Ovary (tissue), 9 donors: ENCODE results near the gene OR8B8. TPM values are rescaled to one million over a fixed set of nuclear protein-coding genes. Genes with fewer than 3 reads are reported as not detected.

Experiments used
- DNase-seq, 5 donors: peaks; one replicate each; pipeline ENCODE4 v3.0.0-alpha.2; 2019 to 2020
- H3K27ac ChIP-seq, 2 donors: fragments of 200-600 bp; one replicate each; pipeline versions ENCODE4 v1.5.1 to v1.8.0; 2019 to 2022
- H3K27me3 ChIP-seq: fragments of 200-600 bp; one replicate; pipeline ENCODE4 v1.8.0; 2022
- H3K36me3 ChIP-seq: fragments of 200-600 bp; sonication (generic); one replicate; pipeline ENCODE4 v1.5.1; 2019
- H3K4me1 ChIP-seq: one replicate; pipeline ENCODE4 v1.8.1; 2013; ENCODE audit warnings: mild to moderate bottlenecking, moderate library complexity; ENCODE audit not compliant: insufficient read depth
- H3K4me3 ChIP-seq: fragments of 200-600 bp; sonication (generic); one replicate; pipeline ENCODE4 v1.5.1; 2017
- H3K9me3 ChIP-seq, 2 donors: fragments of 200-600 bp in 1 of 2; sonication (generic) in 1 of 2; one replicate each; pipeline versions ENCODE4 v1.5.1 to v1.8.1; 2013 to 2019; ENCODE audit warnings: mild to moderate bottlenecking in 1 of 2, moderate library complexity in 1 of 2
- CTCF ChIP-seq, 3 donors: fragments of 450-650 bp in 2 of 3; fragments of 200-600 bp in 1 of 3; IDR thresholded peaks; one replicate each; pipeline versions ENCODE4 v1.5.1 to v1.8.0; 2016 to 2022; ENCODE audit warnings: antibody characterized with exemption in 3 of 3, mild to moderate bottlenecking in 1 of 3
- EP300 ChIP-seq: sonication (generic); formaldehyde crosslinking; IDR thresholded peaks from one replicate; pipeline ENCODE4 v1.6.1; 2017; ENCODE audit warnings: antibody characterized with exemption
- POLR2A ChIP-seq: fragments of 450-650 bp; IDR thresholded peaks from one replicate; pipeline ENCODE4 v1.6.1; 2017; ENCODE audit warnings: antibody characterized with exemption, mild to moderate bottlenecking, moderate library complexity
- WGBS, 3 donors: extraction: QIAGEN DNeasy Blood & Tissue Kit in 1 of 3; methylation state at CpG; one replicate each; pipeline versions ENCODE4 v1.1.5 to v1.1.7; 2013 to 2017; 5-methylcytosine and 5-hydroxymethylcytosine counted together
- intact Hi-C, 4 donors: fragments of 100-400 bp; cut with DNase I; formaldehyde crosslinking; loops; one replicate each; pipeline versions ENCODE4 v1.11.0 to v1.15.1; 2022 to 2023
- polyA plus RNA-seq, 2 donors: library from polyadenylated mRNA; stranded (reverse); fragments of 200-250 nt in 1 of 2; fragments of 350-450 nt in 1 of 2; fragmentation: Illumina TruSeq in 1 of 2; extraction: RNeasy Lipid Tissue Mini Kit (QIAGEN cat#74804) in 1 of 2; gene quantifications; one replicate each; pipeline ENCODE4 v1.2.3, GENCODE V29; 2013 to 2014
- total RNA-seq, 7 donors: library from RNA; depleted of rRNA in 2 of 7; stranded (reverse); fragments of >200 nt in 2 of 7; fragmentation: NEBNext Ultra II Directional in 3 of 7; extraction: Animal tissue kit (Norgen Biotek cat#: 25700) in 3 of 7; gene quantifications; one replicate each; pipeline versions ENCODE4 v1.1.0 to v1.2.4, GENCODE V29; 2016 to 2023
- donor health status: DM: no; HTN: no; CAD: no; lungs with moderate emphysema.
- donor health status: DM: no; HTN: no; CAD: no.
- donor health status: Bipolar disorder and iron deficiency.
- donor health status: DM: yes; HTN: yes; CAD: no.
- donor health status: DM: no; HTN: no; CAD: no.
- donor health status: DM: yes; HTN: yes; CAD: no.

OR8B8 gene
- total and polyA plus RNA-seq, 9 donors: not detected

GRCh38 chr11:124442847-124443246 lies 2.6 kb downstream of the OR8B8 start:
- Histone ChIP-seq H3K27me3 (no peaks in the 10 kb centered on the region), H3K4me3 (no peak overlapping the region), H3K36me3 (no peaks in the 10 kb centered on the region), H3K27ac (no peak overlapping the region), H3K4me1 (no peaks in the 10 kb centered on the region), H3K9me3 (no peaks in the 10 kb centered on the region)
- TF ChIP-seq CTCF (IDR thresholded peaks at IDR 0.05) (no peak), EP300 (no peak), POLR2A (no peak)
- intact Hi-C loops: no loop called here
- no peak for DNase-seq
- WGBS, 3 donors: 48 to 66% (median 49%) methylated on average over 2 of the region's 2 CpGs

DNA sequence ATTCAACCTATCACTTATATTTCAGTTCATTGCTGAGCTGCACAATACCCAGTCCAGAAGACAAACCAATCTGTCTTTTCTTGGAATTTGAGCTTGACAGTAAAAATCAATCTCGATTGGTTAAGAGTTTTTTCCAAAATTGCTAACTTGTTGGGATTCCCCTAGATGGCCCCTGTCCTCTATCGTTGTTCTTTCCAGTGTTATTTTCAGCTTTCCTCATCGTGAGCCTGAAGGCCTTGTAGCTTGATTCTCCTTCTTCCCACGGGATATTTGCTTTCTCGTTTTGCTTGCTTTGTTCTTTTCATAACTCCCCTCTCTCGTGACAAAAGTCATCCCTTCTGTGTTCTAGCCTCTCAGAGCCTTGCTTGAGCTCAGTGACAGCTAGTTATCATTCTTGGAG lies 3.1 kb downstream of the OR8B8 start:
- DNase-seq: no peak
- Histone ChIP-seq H3K4me3 (no peak overlapping the region), H3K4me1 (no peaks in the 10 kb centered on the region), H3K27me3 (no peaks in the 10 kb centered on the region), H3K36me3 (no peaks in the 10 kb centered on the region), H3K27ac (no peak overlapping the region), H3K9me3 (no peaks in the 10 kb centered on the region)
- no peak for TF ChIP-seq EP300
- intact Hi-C loops: no loop called here
- 30 to 46% (median 39%) methylated on average over 6 of the region's 6 CpGs for WGBS, 3 donors

DNA sequence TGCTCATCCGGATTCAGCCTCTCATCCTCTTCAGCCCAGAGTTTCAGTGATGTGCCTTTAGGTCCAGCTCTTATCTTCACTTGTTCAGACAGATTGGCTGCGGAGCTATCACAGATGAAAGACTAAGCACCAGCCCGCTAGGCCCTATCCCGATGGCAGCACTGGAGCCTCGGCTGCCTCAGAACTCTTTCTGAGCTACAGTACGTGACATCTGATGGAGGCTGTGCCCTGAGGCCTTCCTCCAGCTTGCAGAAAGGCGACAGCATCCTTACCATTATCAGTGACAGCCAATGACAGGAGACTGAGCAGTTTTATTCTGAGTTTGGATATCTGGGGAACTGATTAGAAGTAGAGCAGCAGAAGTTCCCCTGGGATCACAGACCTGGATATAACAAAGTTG lies 4.0 kb downstream of the OR8B8 start:
- TF ChIP-seq POLR2A: no peak
- no peak for TF ChIP-seq EP300
- TF ChIP-seq CTCF (IDR thresholded peaks at IDR 0.05): no peak
- WGBS, 3 donors: 67 to 82% (median 74%) methylated on average over 7 of the region's 7 CpGs

DNA sequence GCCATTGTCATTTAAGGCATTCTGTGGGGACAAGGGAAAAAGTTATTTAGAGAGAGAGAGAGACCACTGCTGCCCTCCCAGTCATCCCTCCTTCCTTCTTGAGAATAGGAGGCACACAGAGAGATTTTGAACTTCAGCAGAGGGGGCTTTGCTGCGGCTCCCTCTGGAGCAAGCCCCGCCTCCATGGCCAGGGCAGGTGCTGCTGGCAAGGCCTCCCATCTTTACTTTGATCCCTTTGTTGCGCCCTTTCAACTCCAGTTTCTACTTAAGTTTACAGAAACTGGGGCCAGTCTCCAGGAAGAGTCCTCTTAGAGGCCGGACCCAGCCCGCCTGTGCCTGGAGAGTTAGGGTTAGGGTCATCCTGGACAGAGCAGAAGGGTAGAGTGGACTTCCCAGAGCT lies 4.4 kb downstream of the OR8B8 start:
- Histone ChIP-seq H3K4me1 (no peaks in the 10 kb centered on the region), H3K27ac (no peak overlapping the region), H3K36me3 (no peaks in the 10 kb centered on the region), H3K27me3 (no peaks in the 10 kb centered on the region), H3K9me3 (no peaks in the 10 kb centered on the region), H3K4me3 (no peak overlapping the region)
- no peak for TF ChIP-seq POLR2A
- TF ChIP-seq EP300: no peak
- no peak for TF ChIP-seq CTCF (IDR thresholded peaks at IDR 0.05)
- WGBS, 3 donors: 77 to 82% (median 78%) methylated on average over 5 of the region's 5 CpGs
- no peak for DNase-seq
- intact Hi-C loops: no loop called here

More for the DNA sequence above, 4.0 kb downstream of the OR8B8 start:
- intact Hi-C loops: no loop called here
- H3K27me3 ChIP-seq: no peaks in the 10 kb centered on the region
- no peaks in the 10 kb centered on the region for H3K36me3 ChIP-seq
- no peak overlapping the region for H3K4me3 ChIP-seq
- no peaks in the 10 kb centered on the region for H3K9me3 ChIP-seq
- H3K27ac ChIP-seq: no peak overlapping the region
- no peak for DNase-seq
- no peaks in the 10 kb centered on the region for H3K4me1 ChIP-seq

- Histone ChIP-seq H3K4me1 (no peaks in the 10 kb centered on the region), H3K9me3 (no peaks in the 10 kb centered on the region), H3K27ac (no peak overlapping the region), H3K36me3 (no peaks in the 10 kb centered on the region), H3K27me3 (no peaks in the 10 kb centered on the region), H3K4me3 (no peak overlapping the region)
- DNase-seq: no peak
- intact Hi-C loops: no loop called here
- no peak for TF ChIP-seq POLR2A
- no peak for TF ChIP-seq EP300
- no peak for TF ChIP-seq CTCF (IDR thresholded peaks at IDR 0.05)
- WGBS, 3 donors: 73 to 76% (median 76%) methylated on average over 4 of the region's 4 CpGs
Observed at GRCh38 chr11:124440608-124441007, 4.9 kb downstream of the OR8B8 start.
